OCI-M2 (cell line): ENCODE measurements around the gene STOX2.

Source experiments
- DNase-seq: peaks from one replicate; lab custom pipeline; 2025; ENCODE audit not compliant: unreplicated experiment; lab: John Stamatoyannopoulos, UW

STOX2 gene

DNA sequence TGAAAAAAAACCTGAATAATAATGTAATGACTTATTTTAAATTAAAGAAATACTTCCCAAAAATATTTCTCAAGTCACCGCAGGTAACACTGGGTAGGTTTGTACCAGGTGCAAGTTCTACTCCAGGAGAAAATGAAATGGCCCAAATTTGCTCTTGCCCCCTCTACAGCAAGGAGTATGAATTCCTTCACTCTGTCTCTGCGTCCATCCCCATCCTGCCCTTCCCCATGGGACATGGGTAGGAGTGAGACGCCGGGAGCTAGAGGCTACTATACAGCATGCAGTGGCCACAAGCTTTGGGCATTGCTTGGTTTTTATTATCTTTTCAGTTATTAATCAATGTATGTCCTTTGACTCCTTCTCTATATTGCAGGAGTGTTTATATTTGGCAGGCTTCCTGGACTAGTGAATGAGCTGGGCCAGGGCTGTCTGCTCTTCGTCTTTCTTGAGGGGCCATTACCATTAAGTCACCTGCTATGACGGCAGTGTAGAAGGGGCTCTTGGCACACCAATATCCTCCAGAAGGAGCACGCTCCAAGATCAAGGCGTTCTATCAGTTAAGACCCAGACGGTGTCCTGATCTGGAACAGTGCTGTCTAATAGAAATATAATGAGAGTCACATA, 162.9 kb downstream of the STOX2 start:
- no peak for DNase-seq
